ENCODE measurements around the gene FSTL4.

GRCh38 chr5:133390416-133391353 is 221.7 kb downstream of the FSTL4 start:
- TF ChIP-seq CTCF (conservative IDR thresholded peaks at IDR 0.05; ENCODE audit: low read length) (no peak), EZH2phosphoT487 (IDR thresholded peaks at IDR 0.05; ENCODE audit: borderline replicate concordance, low read depth, low read length) (no peak)
